Measurements from ENCODE around the gene POLR2A.
A peak's percentile ranks its signal among the peaks of the same experiment; 100 is the strongest.
"Not testable (repeated sequence)": the region's sequence is repeated elsewhere in the genome, so short reads cannot be mapped to it uniquely, and the experiment has no call there.

The POLR2A gene

DNA sequence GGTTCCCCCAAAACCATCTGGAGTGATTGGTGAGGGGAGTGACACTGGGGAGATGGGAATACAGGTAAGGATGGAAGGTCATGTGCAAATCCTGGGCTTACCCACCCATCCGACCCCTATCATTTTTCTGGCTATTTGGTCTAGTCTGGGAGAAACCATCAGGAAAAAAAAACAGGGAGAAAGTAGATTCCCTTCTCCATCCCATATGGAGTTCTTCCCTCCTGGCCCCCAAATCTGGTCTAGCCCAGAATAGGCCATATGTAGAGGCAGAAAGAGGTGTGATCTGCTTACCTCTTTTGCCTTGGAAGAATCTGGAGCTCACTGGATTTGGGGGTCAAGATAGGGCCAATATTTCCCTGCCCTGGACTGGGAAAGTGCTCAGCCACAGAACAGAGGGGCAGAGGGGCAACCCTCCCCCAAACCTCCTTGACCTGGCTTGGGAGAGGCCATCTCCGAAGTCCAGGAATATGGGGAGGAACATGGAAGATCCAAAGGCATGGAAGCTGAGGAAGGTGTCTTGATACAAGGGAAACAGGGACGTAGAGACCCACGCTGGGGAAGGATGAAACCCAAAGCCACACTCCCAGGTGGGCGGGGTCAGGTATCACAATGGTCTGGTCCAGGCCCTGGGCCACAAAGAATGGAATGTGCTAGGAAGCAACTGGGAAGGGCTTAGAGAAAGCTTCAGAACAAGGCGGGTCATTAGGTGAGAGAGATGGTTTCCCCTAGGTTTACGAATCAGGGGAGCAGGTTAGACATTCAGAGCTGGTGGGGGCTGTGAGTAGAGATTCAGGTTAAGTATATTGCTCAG lies 23.1 kb upstream of the POLR2A start:
- no peak for DNase-seq

DNA sequence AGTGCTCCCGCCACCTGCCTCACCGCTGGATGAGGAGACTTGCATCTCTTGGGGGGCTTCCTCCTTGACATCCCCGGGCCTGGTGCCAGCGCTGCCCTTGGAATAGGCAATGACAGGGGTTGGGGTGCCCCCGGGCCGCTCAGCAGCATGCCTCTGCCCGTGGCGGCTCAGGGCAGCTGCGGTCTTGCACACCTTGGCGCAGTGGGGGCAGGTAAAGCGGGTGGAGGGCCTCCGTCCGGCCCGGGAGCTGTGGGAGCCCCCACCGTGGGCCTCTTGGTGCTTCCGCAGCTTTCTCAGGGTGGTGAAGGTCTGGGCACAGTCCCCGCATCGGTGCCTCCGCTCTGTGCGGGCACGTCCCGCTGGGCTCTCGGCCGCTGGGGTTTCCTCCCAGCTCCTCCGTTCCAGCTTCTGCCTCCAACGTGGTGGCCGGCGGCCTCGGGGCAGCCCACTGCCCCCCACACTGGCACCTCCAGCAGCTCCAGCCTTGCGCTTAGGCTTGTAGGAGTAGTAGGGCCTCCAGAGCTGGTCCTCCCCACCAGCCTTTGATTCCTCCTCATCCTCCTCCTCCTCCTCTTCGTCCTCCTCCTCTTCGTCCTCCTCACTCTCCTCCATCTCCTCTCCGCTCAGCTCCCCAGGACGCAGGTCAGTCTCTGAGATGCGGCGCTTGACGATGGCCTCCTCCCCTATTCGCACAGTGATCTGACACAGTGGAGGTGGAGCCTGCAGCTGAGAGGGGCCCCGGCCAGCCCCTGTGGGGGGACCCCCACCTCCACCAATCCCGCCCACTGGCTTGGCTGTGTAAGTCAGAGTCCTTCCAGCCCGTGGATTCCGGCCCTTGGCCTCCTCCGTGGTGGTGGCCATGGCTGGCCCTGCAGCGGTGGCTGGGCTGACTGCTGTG lies 21.4 kb upstream of the POLR2A start:
- DNase-seq, result no peak

DNA sequence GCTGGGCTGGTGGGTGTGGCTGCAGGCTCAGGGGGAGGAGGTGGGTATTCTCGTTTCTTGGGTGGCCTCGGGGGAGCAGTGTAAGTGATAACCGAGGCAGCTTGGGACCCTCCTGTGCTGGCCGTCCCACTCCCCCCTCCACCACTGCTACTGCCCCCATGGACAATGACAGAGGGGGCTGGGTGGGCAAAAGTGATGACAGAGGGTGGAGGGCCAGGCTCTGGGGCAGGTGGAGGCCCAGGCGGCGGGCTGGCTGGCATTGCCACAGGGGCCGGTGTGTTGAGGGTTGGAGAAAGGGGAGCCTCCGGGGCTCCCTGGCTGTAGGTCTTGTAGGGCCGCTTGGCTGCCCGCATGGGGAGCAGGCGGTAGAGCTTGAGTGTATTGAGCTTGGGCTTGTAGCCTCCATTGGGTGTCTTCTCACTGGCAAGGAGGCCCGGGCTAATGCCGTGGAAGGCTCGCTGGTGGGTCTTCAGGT lies 20.8 kb upstream of the POLR2A start:
- DNase-seq, result no peak

DNA sequence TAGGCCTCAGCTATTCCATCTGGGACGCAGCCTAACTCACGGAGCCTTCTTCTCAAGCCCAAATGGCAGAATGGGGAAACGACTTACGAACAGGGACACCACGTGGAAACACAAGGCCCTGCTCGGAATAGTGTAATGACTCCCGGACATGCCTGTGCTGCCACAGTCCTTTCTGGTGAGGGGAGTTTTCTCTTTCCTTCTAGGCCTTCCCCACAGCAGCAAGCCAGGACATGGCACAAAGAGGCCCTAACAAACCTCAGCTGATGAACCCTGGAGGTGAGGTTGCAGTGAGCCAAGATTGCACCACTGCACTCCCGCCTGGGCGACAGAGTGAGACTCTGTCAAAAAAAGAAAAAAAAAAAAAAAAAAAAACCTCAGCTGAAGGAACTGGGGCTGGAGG lies 20.1 kb upstream of the POLR2A start:
- no peak for DNase-seq

DNA sequence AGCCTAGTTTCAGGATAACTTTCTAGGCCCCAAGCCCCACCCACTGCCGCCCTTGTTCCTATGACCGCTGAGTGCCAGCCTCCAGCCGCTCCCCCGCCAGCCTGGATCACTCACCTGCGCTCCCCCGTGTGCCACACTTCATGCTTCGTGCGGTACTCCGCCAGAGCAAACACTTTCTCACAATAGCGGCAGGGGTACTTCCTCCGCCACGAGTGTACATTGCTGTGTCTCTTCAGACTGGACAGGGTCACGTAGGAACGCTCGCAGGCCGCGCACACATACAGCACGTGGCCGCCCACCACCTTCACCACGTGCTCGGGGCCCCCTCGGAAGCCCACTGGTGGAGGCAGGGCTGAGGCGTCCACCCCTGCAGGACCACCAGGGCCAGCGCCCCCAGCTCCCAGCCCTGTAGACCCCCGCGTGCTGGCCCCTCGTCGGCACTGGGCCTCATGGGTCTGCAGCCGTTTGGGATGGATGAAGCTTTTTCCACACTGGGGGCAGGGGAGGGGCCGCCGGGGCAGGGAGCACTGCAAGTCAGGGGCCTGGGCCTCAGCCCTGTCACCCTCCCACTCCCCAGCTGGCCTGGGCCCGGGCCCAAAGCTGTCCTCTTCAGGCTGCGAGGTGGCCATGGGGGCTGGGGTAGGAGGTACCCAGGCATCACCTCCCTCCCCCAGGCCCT lies 18.4 kb upstream of the POLR2A start:
- no peak for DNase-seq

DNA sequence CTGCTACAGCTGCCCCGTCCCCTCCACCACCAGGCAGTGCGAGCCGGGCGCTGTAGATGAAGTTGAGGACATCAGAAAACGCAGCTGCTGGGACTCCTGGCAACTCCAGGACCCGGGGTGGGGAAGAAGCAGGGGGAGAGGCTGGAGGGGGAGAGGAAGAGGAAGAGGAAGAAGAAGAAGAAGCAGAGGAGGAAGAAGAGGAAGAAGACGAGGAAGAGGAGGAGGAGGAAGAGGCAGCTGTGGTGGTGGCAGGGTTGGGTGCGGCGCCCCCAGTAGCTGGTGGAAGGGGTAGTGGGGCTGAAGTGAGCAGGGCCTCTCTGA lies 17.9 kb upstream of the POLR2A start:
- no peak for DNase-seq

DNA sequence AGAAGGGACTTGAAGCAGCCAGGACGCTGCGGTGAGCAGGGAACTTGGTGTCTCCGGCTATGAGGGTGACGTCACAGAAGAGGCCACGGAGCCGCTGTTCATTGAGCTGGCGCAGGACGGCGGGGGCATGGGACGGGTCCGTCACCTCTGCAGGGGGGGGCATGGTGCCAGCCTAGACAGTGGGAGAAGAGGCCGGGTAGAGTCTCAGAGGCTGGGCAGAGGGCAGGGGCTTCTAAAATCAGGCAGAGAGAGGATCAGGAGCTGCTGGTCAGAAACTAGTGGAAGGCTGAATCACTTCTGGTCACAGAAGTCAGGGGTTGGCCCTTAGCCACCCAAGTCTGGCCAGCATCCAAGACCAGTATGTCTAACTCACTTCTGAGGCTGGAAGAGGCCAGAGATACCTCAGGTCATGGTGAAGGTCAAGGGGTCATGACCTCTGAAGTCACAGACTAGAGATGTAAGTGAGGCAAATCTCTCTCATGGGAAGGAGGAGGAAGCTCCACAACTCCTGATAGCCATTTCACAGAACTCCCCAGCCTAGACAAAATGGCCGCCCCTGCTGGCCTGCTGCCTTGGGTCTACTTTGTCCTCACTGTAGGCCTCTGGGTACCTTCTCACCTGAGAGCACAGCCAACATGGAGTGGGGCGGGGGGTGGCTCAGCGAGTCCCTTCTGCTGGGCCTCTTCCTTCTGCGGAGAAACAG lies 17.4 kb upstream of the POLR2A start:
- DNase-seq, result no peak

DNA sequence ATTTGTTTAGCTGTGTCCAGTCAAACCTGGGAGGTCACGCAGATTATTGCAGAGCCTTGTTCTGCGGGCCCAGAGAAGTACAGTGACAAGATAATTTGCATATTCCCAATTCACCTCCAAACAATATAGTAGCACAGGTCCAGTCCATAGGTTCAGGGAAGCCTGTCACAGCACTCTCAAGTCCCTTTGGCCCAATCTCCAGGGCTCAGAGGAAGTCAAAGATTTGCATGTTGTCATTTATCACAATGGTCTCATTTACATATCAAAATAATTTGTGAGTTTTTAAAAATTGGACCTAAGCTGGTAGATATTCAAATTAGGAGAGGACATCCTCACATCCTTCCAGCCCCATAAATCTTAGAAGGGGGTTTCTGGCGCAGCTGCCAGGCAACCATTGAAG lies 16.7 kb upstream of the POLR2A start:
- no peak for DNase-seq

DNA sequence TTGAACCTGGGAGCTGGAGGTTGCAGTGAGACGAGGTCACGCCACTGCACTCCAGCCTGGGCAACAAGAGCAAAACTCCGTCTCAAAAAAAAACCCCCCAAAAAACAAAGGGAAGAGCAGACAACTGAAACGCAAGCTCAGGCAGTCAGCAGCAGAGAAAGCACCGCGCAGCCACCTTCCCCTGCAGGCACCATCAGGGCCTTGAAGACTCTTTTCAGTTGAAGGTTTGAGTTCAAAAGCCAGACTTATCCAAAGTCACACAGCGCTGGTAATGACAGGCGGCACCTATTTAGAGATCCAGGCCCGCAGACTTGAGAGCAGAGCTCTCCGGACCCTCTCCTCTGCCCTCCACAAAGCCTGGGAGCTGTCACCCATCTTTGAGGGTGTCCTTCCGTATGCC lies 15.9 kb upstream of the POLR2A start:
- no peak for DNase-seq

DNA sequence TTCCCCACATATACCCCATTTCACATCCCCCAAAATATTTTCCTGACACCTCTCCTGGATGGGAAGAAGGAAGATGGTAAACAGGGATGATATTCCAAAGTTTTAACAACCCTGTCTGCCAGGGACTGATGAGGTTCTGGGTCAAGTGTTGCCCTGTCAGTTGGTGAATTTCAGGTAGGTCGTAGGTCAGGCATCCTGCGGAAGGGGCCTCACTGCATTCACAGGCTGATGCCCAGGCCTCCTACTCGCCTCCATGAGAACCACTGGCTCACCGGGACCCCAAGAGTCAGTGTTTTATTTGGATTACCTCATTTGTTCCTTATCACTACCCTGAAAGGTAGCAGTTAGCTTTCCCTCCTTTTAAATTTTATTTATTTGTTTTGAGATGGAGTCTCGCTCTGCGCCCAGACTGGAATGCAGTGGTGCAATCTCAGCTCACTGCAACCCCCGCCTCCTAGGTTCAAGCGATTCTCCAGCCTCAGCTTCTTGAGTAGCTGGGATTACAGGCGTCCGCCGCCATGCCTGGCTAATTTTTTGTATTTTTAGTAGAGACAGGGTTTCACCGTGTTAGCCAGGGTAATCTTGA lies 15.3 kb upstream of the POLR2A start:
- no peak for DNase-seq

DNA sequence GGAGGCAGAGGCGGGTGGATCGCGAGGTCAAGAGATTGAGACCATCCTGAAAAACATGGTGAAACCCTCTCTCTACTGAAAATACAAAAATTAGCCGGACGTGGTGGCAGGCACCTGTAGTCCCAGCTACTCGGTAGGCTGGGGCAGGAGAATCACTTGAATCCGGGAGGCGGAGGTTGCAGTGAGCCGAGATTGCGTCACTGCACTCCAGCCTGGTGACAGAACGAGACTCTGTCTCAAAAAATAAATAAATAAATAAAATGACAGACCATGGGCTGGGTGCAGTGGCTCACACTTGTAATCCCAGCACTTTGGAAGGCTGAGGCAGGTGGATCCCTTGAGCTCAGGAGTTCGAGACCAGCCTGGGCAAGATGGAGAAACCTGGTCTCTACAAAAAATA lies 14.3 kb upstream of the POLR2A start:
- not testable (repeated sequence) for DNase-seq

DNA sequence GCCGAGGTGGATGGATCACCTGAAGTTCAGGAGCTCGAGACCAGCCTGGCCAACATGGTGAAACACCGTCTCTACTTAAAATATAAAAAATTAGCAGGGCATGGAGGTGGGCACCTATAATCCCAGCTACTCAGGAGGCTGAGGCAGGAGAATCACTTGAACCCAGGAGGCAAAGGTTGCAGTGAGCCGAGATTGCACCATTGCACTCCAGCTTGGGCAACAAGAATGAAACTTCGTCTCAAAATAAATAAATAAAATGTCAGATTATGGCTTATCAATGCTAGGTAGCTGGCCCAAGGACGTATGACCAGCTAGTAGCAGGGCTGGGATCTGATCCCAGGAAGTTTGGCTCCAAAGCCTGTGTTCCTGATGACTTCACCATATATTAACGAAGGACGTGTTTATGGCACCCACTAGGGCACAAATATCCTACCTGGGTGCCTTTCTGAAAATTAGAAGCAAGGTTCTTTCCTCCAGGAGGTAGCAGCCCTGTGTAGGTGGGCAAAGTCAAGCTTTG lies 13.7 kb upstream of the POLR2A start:
- DNase-seq, result not testable (repeated sequence)

DNA sequence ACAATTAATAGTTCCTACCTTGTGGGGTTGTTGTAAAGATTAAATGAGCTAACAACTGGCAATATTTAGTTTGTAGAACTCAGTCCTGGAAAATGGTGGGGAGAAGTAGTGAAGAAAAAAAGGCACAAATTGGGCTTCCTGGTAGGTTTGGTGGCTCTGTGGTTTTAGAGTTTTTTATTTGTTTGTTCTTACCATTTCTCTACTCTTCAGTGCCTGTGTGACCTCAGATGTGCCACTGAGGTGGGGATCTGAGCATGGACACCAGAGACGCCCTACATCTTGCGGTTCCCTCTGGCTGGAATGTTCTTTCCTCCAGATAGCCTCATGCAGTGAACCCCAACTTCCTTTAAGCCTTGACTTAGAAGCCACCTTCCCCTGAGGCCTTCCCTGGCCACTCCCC lies 12.4 kb upstream of the POLR2A start:
- DNase-seq, result no peak

DNA sequence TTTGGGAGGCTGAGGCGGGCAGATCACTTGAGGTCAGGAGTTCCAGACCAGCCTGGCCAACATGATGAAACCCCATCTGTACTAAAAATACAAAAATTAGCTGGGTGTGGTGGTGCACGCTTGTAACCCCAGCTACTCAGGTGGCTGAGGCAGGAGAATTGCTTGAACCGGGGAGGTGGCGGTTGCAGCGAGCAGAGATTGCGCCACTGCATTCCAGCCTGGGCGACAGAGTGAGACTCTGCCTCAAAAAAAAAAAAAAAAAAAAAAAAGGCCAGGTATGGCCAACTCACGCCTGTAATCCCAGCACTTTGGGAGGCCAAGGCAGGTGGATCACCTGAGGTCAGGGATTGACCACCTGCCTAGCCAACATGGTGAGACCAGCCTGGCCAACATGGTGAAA lies 9.4 kb upstream of the POLR2A start:
- not testable (repeated sequence) for DNase-seq

DNA sequence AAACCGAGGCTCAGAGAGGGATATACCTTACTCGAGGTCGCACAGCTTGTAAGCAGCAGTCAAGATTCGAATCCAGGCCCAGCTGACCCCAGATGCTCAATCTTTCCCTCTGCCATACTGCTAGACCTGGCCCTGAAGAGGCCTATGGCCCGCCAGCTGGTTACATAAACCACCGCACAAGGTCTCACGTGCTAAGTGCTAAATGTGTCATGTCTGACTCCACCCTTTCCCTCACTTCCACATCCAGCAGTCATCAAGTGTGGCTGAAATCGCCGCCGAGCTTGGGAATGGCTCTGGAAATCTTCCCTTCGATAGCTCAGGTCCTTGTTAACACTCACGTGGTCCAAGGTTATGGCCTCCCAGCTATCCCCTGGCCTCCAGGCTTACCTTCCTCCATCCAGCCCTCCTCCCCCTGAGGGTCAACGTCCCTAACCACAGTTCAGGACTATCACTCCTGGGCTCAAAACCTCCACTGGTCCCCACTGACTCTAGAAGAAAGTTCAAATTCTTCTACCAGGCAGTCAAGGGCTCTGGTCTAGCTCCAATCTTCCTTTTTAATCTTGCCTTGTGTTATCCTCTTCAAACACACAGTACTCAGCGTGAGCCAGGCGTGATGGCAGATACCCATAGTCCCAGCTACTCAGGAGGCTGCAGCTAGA lies 8.3 kb upstream of the POLR2A start:
- DNase-seq, result no peak

DNA sequence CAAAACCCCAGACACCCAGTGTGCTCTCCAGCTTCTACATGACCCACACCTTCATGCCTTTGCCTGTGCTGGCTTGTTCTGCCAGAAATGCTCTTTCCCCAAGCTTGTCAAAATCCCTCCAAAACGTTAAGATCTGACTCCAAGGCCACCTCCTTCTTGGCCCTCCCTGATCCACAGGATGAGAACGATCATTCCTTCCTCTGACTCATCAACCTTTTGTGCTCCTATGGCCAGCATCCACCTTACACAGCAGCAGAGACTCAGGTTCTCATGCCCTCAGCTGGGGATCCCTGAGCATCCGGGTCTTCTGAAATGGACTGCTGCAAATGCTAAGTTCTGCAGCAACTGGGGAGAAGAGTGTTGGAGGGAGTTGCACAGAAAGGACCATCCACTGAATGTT lies 7.7 kb upstream of the POLR2A start:
- no peak for DNase-seq

DNA sequence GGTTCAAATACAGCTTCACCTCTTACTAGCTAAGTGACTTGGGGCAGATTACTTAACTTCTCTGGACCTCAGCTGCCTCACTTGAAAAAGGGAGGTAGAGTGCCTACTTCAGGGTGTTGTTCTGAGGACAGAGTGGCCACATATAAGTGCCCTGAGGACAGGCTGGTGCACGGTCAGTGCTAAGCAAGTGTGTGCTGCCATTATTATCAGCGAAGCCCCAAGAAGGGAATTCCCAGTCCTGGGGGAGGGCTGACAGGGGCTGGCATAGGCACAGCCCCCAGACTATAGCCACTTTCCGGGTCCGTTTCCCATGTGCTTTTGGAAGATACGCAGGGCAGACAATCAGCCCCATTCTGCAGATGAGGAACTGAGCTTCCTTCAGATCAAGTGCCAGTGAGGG lies 7.2 kb upstream of the POLR2A start:
- no peak for DNase-seq

DNA sequence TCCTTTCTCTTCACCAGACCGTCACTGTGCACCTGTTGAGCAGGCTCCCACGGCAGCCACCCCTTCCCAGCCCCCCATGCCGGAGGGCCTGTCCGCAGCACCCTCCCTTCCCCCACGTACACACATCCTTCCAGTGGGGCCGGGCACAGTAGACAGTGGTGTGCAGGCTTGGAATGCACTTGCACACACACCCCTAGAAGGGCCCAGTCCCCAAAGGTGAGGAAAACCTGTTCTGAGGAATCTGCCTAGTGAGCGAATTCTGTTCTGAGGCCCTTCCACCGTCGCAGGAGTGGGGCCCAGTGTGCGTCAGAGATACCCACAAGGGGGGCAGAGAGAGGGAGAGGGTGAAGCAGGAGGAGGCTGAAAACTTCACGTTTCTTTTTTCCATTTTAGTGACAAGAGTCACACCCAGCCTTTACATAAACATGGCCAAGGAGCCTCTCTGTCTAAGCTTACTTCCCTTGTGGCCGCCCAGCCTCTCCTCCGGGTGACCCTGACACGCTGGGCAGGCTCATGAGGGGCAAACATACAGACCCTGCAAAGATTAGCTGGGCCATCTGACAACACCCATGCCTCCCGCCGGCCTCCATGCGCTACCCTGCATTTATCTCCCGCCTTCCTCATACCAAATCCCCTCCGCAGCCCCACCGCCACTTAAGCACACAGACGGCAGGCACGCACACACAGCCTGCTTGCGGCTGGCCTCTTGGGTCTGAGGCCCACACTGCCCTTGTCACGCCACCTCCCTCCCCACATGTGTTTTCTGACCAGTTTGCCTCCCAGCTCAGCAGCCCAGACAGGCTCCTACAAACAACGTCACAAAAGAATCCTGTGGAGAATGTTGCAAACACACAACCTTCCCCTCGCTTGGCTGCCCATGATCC lies 6.5 kb upstream of the POLR2A start:
- no peak for DNase-seq

DNA sequence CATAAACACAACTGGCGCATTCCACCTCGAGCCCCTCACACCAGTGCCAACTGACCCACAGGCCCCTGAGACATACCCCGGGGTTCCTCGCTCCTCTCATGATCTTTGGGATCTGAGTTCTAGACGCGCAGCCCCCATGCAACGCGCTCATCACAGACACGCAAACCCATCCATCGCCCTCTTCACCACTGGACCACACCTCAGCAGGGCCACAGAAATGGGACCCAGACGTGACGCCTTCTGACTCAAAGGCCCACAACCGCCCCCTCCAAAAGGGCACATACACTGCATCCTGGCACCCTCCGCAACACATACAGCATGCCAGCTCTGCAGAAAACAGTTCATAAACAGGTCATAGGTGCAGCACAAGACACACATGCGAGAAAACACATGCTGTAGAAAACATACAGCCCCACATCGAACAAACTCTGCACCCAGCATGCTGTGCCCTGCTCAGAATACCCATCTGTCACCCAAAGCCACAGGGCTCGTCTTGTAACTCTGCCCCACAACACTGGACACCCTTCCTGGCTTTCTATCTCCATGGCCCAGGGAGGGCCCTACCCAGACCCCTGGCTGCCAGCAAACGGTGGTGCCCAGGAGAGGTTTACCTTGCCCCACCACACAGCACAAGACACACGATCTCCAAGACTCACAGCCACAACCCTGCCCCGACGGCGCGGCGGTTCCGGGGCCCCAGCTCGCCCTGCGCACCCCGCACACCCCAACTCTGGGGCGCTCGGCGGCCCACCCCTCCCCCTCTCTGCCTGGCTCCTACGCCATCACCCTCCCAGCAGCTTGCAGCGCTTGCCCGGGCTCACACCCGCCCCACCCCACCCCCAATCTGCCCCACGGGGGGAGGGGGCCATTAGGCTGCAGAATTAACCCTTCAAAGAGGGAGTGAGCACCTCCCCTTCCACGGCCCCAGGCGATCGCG lies 5.6 kb upstream of the POLR2A start:
- DNase-seq, result peak; percentile 60
